Measurements from ENCODE around the gene SYT1. TPM values are rescaled to one million over a fixed set of nuclear protein-coding genes. Genes with fewer than 3 reads are reported as not detected.

The SYT1 gene
- total and polyA plus RNA-seq, 2 of the 8 experiments (the other 6 are each of a cell fraction or from before 2014, with no cell fraction given): 11.0 to 34.6 TPM

GRCh38 chr12:78952552-78952929 is 88.0 kb downstream of the SYT1 start:
- ChIA-PET CTCF (ENCODE audit: partially characterized antibody) (no interaction called here), POLR2A (ENCODE audit: partially characterized antibody) (interaction anchor here (0.7 to 1.3 kb wide), 2 partner anchors 13 to 37 kb away, joined by 3 to 5 read pairs; no protein-coding TSS in a partner anchor)
- Histone ChIP-seq H3K79me2 (ENCODE audit: control insufficient read depth in 1 of 2, insufficient read depth in 2 of 2, low read length in 2 of 2) (peaks cover 0 to 2% of the 10 kb centered on the region in 2 experiments; a peak in 1 of 4 replicates), H3K23me2 (ENCODE audit: low read depth, low read length) (no peaks in the 10 kb centered on the region; the same call in 1 of the 2 replicates), H2BK120ac (replicated peaks; ENCODE audit: low read depth, low read length) (no peak overlapping the region), H3K4me2 (ENCODE audit: insufficient read depth in 1 of 2, low read depth in 2 of 2, low read length in 2 of 2) (no peak overlapping the region), H3K79me1 (ENCODE audit: low read depth, low read length) (no peaks in the 10 kb centered on the region), H4K20me1 (replicated peaks in 1 of 2; ENCODE audit: control insufficient read depth in 1 of 2, insufficient read depth in 2 of 2, low read length in 2 of 2) (no peaks in the 10 kb centered on the region), H3K9ac (replicated peaks in 1 of 4; ENCODE audit: extremely low read depth in 1 of 4, low read depth in 3 of 4, low read length in 3 of 4) (no peak overlapping the region), H2AK5ac (ENCODE audit: low read depth, low read length) (no peak overlapping the region), H3K27me3 (replicated peaks in 1 of 4; ENCODE audit: control insufficient read depth in 3 of 4, extremely low read depth in 1 of 4, insufficient read depth in 3 of 4, low read length in 3 of 4) (no peaks in the 10 kb centered on the region), H4K91ac (replicated peaks; ENCODE audit: insufficient read length, low read length) (no peak overlapping the region), H3K27ac (ENCODE audit: low read depth, low read length) (no peak overlapping the region), H3K36me3 (ENCODE audit: control insufficient read depth in 2 of 4, insufficient read depth in 4 of 4, low read length in 3 of 4) (no peaks in the 10 kb centered on the region), H2BK5ac (ENCODE audit: low read depth, low read length) (no peak overlapping the region), H4K8ac (ENCODE audit: extremely low read depth, insufficient read depth, low read length) (no peak overlapping the region), H3K4ac (replicated peaks; ENCODE audit: insufficient read length, low read depth, low read length) (no peak overlapping the region), H3K9me3 (ENCODE audit: insufficient read depth in 2 of 2, low read depth in 1 of 2, low read length in 1 of 2) (no peaks in the 10 kb centered on the region), H2BK15ac (ENCODE audit: low read length) (no peak overlapping the region), H4K5ac (ENCODE audit: insufficient read length, low read depth, low read length) (no peak overlapping the region), H3K56ac (replicated peaks; ENCODE audit: insufficient read length, low read depth, low read length) (no peak overlapping the region), H3K4me1 (replicated peaks in 1 of 4; ENCODE audit: control insufficient read depth in 3 of 4, insufficient read depth in 4 of 4, low read length in 3 of 4) (no peaks in the 10 kb centered on the region), H2BK20ac (ENCODE audit: low read length) (no peak overlapping the region), H3K4me3 (ENCODE audit: extremely low read depth in 1 of 4, insufficient read depth in 2 of 4, low read depth in 3 of 4, low read length in 4 of 4) (no peak overlapping the region), H2BK12ac (ENCODE audit: low read depth, low read length) (no peak overlapping the region), H3K23ac (ENCODE audit: insufficient read length) (no peak overlapping the region), H2AFZ (ENCODE audit: low read length) (no peak overlapping the region), H3K14ac (ENCODE audit: insufficient read length) (no peak overlapping the region), H3K18ac (ENCODE audit: extremely low read depth, low read length) (no peak overlapping the region)
- DNase-seq (ENCODE audit: low read depth in 1 of 2, low spot score in 2 of 2) (no peak), FAIRE-seq (no peak)
- 84% methylated on average over 1 of the region's 1 CpG; no CpG with 5 or more reads in 1 of the 2 experiments for WGBS, 2 experiments (ENCODE audit: extremely low coverage in 1 of 2, insufficient coverage in 1 of 2, insufficient read length in 1 of 2, insufficient replicate concordance in 2 of 2, low coverage in 1 of 2, low lambda C conversion rate in 2 of 2, missing lambda C conversion rate in 1 of 2)
- TF ChIP-seq KDM4A (IDR thresholded peaks at IDR 0.05; ENCODE audit: low read depth, low read length, severe bottlenecking) (no peak), RXRA (IDR thresholded peaks at IDR 0.05; ENCODE audit: insufficient read depth, low read depth, low read length) (no peak), CTCF (IDR thresholded peaks at IDR 0.05; ENCODE audit: control extremely low read depth in 1 of 3, insufficient read depth in 1 of 3, low read depth in 1 of 3, low read length in 3 of 3) (no peak), RNF2 (IDR thresholded peaks at IDR 0.05; ENCODE audit: borderline replicate concordance, low read depth, low read length, missing control alignments, poor library complexity, severe bottlenecking) (no peak), SP2 (IDR thresholded peaks at IDR 0.05; ENCODE audit: low read length) (no peak), GTF2F1 (IDR thresholded peaks at IDR 0.05; ENCODE audit: borderline replicate concordance, low read depth, low read length) (no peak), SRF (IDR thresholded peaks at IDR 0.05; ENCODE audit: low read depth, low read length) (no peak), RBBP5 (IDR thresholded peaks at IDR 0.05; ENCODE audit: borderline replicate concordance, low read depth, low read length) (no peak), RFX5 (IDR thresholded peaks at IDR 0.05; ENCODE audit: borderline replicate concordance, low read depth, low read length) (no peak), POLR2A (IDR thresholded peaks at IDR 0.05; ENCODE audit: control extremely low read depth in 1 of 2, low read depth in 2 of 2, low read length in 2 of 2) (no peak), POLR2AphosphoS5 (IDR thresholded peaks at IDR 0.05; ENCODE audit: low read depth, low read length) (no peak), MAX (IDR thresholded peaks at IDR 0.05) (no peak)

All from H1 (cell line).